Measurements from ENCODE around the gene TYRO3.
"Not testable (repeated sequence)": the region's sequence is repeated elsewhere in the genome, so short reads cannot be mapped to it uniquely, and the experiment has no call there.

TYRO3 gene

GRCh38 chr15:41567261-41567660 lies 8.2 kb downstream of the TYRO3 start:
- H3K4me1 ChIP-seq (ENCODE audit: control insufficient read depth, insufficient read depth, low read length) = peaks cover 9% of the 10 kb centered on the region
- no peaks in the 10 kb centered on the region for H3K27me3 ChIP-seq (ENCODE audit: control insufficient read depth, insufficient read depth, low read length)
- no peaks in the 10 kb centered on the region for H3K9me3 ChIP-seq (ENCODE audit: control insufficient read depth, low read length)
- H3K9ac ChIP-seq (ENCODE audit: low read length) = no peak overlapping the region
- no peak overlapping the region for H3K4me3 ChIP-seq (ENCODE audit: low read length)
- peaks cover 3% of the 10 kb centered on the region for H3K36me3 ChIP-seq (ENCODE audit: control insufficient read depth, insufficient read depth, low read length)

GRCh38 chr15:41567862-41568261 lies 8.8 kb downstream of the TYRO3 start:
- no peak overlapping the region for H3K9ac ChIP-seq (ENCODE audit: low read length)

DNA sequence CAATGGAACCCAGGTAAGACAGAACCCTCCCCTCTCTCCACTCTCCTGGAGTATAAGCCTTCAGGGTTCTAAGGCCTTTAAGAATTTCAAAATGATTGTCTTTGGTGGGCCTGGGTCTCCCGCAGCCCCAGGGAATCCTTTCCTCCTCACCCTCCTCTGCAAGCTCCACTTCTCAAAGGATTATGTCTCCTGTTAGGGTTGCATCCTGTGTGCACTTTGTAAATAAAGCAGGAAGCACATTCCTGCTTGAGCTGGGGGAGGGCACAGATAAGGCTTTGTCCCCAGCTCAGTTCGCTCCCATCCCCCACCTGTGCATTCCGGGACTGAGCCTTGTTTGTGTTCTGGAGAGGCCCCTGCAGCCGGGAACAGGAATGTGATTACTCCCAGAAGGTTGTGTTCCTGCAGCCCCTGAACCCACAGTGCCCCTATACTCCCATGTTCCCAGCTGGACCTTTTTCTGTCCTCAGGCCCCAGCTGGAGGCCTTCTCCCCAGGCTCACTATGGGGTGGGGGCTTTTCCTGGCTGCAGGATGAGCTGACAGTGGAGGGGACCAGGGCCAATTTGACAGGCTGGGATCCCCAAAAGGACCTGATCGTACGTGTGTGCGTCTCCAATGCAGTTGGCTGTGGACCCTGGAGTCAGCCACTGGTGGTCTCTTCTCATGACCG lies 9.5 kb downstream of the TYRO3 start:
- Histone ChIP-seq H3K9ac (ENCODE audit: low read length) (no peak overlapping the region), H3K4me1 (ENCODE audit: control insufficient read depth, insufficient read depth, low read length) (no peaks in the 10 kb centered on the region), H3K9me3 (ENCODE audit: control insufficient read depth, low read length) (no peaks in the 10 kb centered on the region), H3K36me3 (ENCODE audit: control insufficient read depth, insufficient read depth, low read length) (peaks cover 3% of the 10 kb centered on the region), H3K27me3 (ENCODE audit: control insufficient read depth, insufficient read depth, low read length) (no peaks in the 10 kb centered on the region), H3K4me3 (ENCODE audit: low read length) (no peak overlapping the region)

More at GRCh38 chr15:41567862-41568261, 8.8 kb downstream of the TYRO3 start:
- H3K9me3 ChIP-seq (ENCODE audit: control insufficient read depth, low read length) = no peaks in the 10 kb centered on the region
- peaks cover 3% of the 10 kb centered on the region for H3K36me3 ChIP-seq (ENCODE audit: control insufficient read depth, insufficient read depth, low read length)
- H3K4me1 ChIP-seq (ENCODE audit: control insufficient read depth, insufficient read depth, low read length) = peaks cover 4% of the 10 kb centered on the region
- no peaks in the 10 kb centered on the region for H3K27me3 ChIP-seq (ENCODE audit: control insufficient read depth, insufficient read depth, low read length)
- H3K4me3 ChIP-seq (ENCODE audit: low read length) = no peak overlapping the region

- not testable (repeated sequence) for H3K9ac ChIP-seq (ENCODE audit: low read length); H3K36me3 ChIP-seq (ENCODE audit: control insufficient read depth, insufficient read depth, low read length); H3K4me3 ChIP-seq (ENCODE audit: low read length); H3K4me1 ChIP-seq (ENCODE audit: control insufficient read depth, insufficient read depth, low read length); H3K27me3 ChIP-seq (ENCODE audit: control insufficient read depth, insufficient read depth, low read length); H3K9me3 ChIP-seq (ENCODE audit: control insufficient read depth, low read length)
Observed at GRCh38 chr15:41569232-41569631, 10.2 kb downstream of the TYRO3 start.

DNA sequence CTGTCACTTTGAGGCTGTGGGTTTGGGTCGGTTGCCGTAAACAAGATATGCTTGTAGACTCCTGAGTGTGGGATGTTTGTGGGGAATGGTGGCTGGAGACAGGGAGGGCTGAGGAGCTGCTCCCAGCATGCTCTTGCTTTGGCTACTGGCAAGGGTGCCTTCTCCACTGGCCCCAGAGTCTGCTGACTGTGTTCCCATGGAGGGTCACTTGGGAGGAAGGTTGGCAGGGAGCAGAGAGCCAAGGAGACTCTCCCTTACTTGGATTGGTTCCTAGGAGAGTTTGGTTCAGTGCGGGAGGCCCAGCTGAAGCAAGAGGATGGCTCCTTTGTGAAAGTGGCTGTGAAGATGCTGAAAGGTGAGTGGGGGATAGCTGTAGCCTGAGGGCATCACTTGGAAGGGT lies 11.8 kb downstream of the TYRO3 start:
- Histone ChIP-seq H3K4me1 (ENCODE audit: control insufficient read depth, insufficient read depth, low read length) (no peaks in the 10 kb centered on the region), H3K36me3 (ENCODE audit: control insufficient read depth, insufficient read depth, low read length) (peaks cover 3% of the 10 kb centered on the region), H3K27me3 (ENCODE audit: control insufficient read depth, insufficient read depth, low read length) (no peaks in the 10 kb centered on the region), H3K9me3 (ENCODE audit: control insufficient read depth, low read length) (no peaks in the 10 kb centered on the region), H3K9ac (ENCODE audit: low read length) (no peak overlapping the region), H3K4me3 (ENCODE audit: low read length) (no peak overlapping the region)

- no peaks in the 10 kb centered on the region for H3K4me1 ChIP-seq (ENCODE audit: control insufficient read depth, insufficient read depth, low read length)
- H3K4me3 ChIP-seq (ENCODE audit: low read length) = no peak overlapping the region
- H3K27me3 ChIP-seq (ENCODE audit: control insufficient read depth, insufficient read depth, low read length) = no peaks in the 10 kb centered on the region
- no peak overlapping the region for H3K9ac ChIP-seq (ENCODE audit: low read length)
- peaks cover 3% of the 10 kb centered on the region for H3K36me3 ChIP-seq (ENCODE audit: control insufficient read depth, insufficient read depth, low read length)
- H3K9me3 ChIP-seq (ENCODE audit: control insufficient read depth, low read length) = no peaks in the 10 kb centered on the region
Observed at GRCh38 chr15:41571948-41572347, 12.9 kb downstream of the TYRO3 start.

DNA sequence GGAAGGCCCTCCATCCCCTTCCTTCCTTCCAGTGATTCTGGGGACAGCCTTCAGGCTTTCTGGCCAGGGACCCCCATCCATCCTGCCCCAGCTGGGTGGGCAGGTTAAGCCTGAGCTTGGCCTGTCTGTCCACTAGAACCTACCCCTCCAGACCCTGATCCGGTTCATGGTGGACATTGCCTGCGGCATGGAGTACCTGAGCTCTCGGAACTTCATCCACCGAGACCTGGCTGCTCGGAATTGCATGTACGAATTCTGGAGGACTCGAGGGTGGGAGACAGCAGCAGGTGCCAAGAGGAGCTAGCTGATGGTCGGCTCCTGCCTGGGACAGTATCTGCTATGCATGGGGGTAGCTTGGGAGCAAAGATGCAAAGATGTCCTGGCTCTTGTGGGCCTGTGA lies 13.9 kb downstream of the TYRO3 start:
- H3K4me1 ChIP-seq (ENCODE audit: control insufficient read depth, insufficient read depth, low read length) = no peaks in the 10 kb centered on the region
- H3K27me3 ChIP-seq (ENCODE audit: control insufficient read depth, insufficient read depth, low read length) = no peaks in the 10 kb centered on the region
- H3K36me3 ChIP-seq (ENCODE audit: control insufficient read depth, insufficient read depth, low read length) = peaks cover under 1% of the 10 kb centered on the region

DNA sequence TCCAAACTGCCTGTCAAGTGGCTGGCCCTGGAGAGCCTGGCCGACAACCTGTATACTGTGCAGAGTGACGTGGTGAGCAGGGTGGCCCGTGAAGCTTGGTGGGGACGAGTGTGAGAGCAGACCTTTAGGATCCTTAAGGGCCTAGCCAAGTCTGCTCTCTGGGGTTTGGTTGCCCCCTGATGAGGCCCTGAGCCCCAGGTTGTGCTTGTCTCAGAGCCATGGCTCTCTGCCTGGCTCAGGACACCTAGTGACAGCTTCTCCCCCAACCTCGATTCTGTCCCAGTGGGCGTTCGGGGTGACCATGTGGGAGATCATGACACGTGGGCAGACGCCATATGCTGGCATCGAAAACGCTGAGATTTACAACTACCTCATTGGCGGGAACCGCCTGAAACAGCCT lies 14.4 kb downstream of the TYRO3 start:
- H3K9ac ChIP-seq (ENCODE audit: low read length) = no peak overlapping the region
- no peaks in the 10 kb centered on the region for H3K27me3 ChIP-seq (ENCODE audit: control insufficient read depth, insufficient read depth, low read length)
- no peaks in the 10 kb centered on the region for H3K36me3 ChIP-seq (ENCODE audit: control insufficient read depth, insufficient read depth, low read length)
- no peak overlapping the region for H3K4me3 ChIP-seq (ENCODE audit: low read length)
- H3K9me3 ChIP-seq (ENCODE audit: control insufficient read depth, low read length) = no peaks in the 10 kb centered on the region
- H3K4me1 ChIP-seq (ENCODE audit: control insufficient read depth, insufficient read depth, low read length) = peaks cover 3% of the 10 kb centered on the region

More for the DNA sequence above, 13.9 kb downstream of the TYRO3 start:
- Histone ChIP-seq H3K9me3 (ENCODE audit: control insufficient read depth, low read length) (no peaks in the 10 kb centered on the region), H3K4me3 (ENCODE audit: low read length) (no peak overlapping the region), H3K9ac (ENCODE audit: low read length) (no peak overlapping the region)

- peaks cover 5% of the 10 kb centered on the region for H3K4me1 ChIP-seq (ENCODE audit: control insufficient read depth, insufficient read depth, low read length)
- H3K9ac ChIP-seq (ENCODE audit: low read length) = no peak overlapping the region
- H3K4me3 ChIP-seq (ENCODE audit: low read length) = no peak overlapping the region
- no peaks in the 10 kb centered on the region for H3K9me3 ChIP-seq (ENCODE audit: control insufficient read depth, low read length)
- no peaks in the 10 kb centered on the region for H3K27me3 ChIP-seq (ENCODE audit: control insufficient read depth, insufficient read depth, low read length)
- H3K36me3 ChIP-seq (ENCODE audit: control insufficient read depth, insufficient read depth, low read length) = no peaks in the 10 kb centered on the region
Observed at GRCh38 chr15:41574158-41574557, 15.1 kb downstream of the TYRO3 start.

DNA sequence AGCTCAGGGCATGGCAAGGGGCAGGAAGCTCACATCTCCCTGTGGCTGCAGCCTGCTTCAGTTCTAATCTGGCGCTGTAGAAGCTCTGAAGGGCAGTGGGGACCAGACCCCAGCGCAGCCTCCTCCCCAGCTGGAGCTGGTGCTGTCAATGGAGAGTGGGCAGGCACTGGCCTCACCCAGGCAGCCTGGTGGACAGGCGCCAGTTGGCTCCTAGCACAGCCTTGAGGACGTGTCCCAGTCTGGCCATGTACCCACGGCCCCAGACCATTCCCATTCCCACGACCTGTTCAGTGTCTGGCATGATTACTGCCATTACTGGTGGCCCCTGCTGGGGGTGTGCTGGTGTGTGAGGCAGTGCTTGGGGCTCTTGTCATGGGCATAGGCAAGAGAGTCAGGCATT lies 16.3 kb downstream of the TYRO3 start:
- H3K4me3 ChIP-seq (ENCODE audit: low read length) = no peak overlapping the region
- H3K9me3 ChIP-seq (ENCODE audit: control insufficient read depth, low read length) = no peaks in the 10 kb centered on the region
- no peaks in the 10 kb centered on the region for H3K36me3 ChIP-seq (ENCODE audit: control insufficient read depth, insufficient read depth, low read length)
- H3K4me1 ChIP-seq (ENCODE audit: control insufficient read depth, insufficient read depth, low read length) = peaks cover 5% of the 10 kb centered on the region
- no peaks in the 10 kb centered on the region for H3K27me3 ChIP-seq (ENCODE audit: control insufficient read depth, insufficient read depth, low read length)
- no peak overlapping the region for H3K9ac ChIP-seq (ENCODE audit: low read length)

DNA sequence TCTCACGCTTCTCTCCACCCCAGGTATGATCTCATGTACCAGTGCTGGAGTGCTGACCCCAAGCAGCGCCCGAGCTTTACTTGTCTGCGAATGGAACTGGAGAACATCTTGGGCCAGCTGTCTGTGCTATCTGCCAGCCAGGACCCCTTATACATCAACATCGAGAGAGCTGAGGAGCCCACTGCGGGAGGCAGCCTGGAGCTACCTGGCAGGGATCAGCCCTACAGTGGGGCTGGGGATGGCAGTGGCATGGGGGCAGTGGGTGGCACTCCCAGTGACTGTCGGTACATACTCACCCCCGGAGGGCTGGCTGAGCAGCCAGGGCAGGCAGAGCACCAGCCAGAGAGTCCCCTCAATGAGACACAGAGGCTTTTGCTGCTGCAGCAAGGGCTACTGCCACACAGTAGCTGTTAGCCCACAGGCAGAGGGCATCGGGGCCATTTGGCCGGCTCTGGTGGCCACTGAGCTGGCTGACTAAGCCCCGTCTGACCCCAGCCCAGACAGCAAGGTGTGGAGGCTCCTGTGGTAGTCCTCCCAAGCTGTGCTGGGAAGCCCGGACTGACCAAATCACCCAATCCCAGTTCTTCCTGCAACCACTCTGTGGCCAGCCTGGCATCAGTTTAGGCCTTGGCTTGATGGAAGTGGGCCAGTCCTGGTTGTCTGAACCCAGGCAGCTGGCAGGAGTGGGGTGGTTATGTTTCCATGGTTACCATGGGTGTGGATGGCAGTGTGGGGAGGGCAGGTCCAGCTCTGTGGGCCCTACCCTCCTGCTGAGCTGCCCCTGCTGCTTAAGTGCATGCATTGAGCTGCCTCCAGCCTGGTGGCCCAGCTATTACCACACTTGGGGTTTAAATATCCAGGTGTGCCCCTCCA lies 19.1 kb downstream of the TYRO3 start:
- Histone ChIP-seq H3K9ac (ENCODE audit: low read length) (no peak overlapping the region), H3K9me3 (ENCODE audit: control insufficient read depth, low read length) (no peaks in the 10 kb centered on the region), H3K36me3 (ENCODE audit: control insufficient read depth, insufficient read depth, low read length) (no peaks in the 10 kb centered on the region), H3K4me3 (ENCODE audit: low read length) (no peak overlapping the region), H3K4me1 (ENCODE audit: control insufficient read depth, insufficient read depth, low read length) (peaks cover 5% of the 10 kb centered on the region), H3K27me3 (ENCODE audit: control insufficient read depth, insufficient read depth, low read length) (no peaks in the 10 kb centered on the region)

GRCh38 chr15:41578736-41579383 lies 19.8 kb downstream of the TYRO3 start:
- H3K9ac ChIP-seq (ENCODE audit: low read length) = no peak overlapping the region
- no peaks in the 10 kb centered on the region for H3K9me3 ChIP-seq (ENCODE audit: control insufficient read depth, low read length)
- no peaks in the 10 kb centered on the region for H3K27me3 ChIP-seq (ENCODE audit: control insufficient read depth, insufficient read depth, low read length)
- peaks cover 5% of the 10 kb centered on the region for H3K4me1 ChIP-seq (ENCODE audit: control insufficient read depth, insufficient read depth, low read length)
- no peaks in the 10 kb centered on the region for H3K36me3 ChIP-seq (ENCODE audit: control insufficient read depth, insufficient read depth, low read length)
- no peak overlapping the region for H3K4me3 ChIP-seq (ENCODE audit: low read length)

Data from mucosa of stomach (tissue), 1 donor.